NOMO-1 treated with DMSO at 0.1 percent for 48 hours (cell line): Measurements from ENCODE around the gene AJAP1.

Source experiments
- DNase-seq: peaks from one replicate; lab custom pipeline; 2025; ENCODE audit not compliant: unreplicated experiment; lab: John Stamatoyannopoulos, UW

The AJAP1 gene

GRCh38 chr1:4699376-4700301 lies 45.2 kb downstream of the AJAP1 start:
- DNase-seq: no peak

DNA sequence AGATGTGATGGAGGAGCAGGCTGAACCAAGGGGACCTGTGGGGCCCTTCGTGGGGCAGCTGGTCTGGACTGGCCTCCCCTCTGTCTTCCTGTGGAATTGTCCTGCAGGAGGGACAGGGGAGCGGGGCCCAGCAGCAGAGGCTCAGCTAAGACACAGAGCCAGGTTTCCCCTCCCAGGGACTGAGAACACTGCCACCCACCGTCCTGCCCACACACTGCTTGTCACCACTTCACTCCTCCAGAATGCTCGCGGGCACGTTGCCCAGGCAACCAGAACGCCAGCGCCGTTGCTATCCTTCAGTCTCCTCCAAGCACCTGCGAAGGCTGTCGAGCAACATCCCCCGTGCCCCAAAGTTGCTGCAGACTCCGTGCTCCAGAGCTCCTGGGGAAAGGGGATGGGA lies 46.4 kb downstream of the AJAP1 start:
- no peak for DNase-seq

GRCh38 chr1:4701276-4701675 lies 46.9 kb downstream of the AJAP1 start:
- no peak for DNase-seq

DNA sequence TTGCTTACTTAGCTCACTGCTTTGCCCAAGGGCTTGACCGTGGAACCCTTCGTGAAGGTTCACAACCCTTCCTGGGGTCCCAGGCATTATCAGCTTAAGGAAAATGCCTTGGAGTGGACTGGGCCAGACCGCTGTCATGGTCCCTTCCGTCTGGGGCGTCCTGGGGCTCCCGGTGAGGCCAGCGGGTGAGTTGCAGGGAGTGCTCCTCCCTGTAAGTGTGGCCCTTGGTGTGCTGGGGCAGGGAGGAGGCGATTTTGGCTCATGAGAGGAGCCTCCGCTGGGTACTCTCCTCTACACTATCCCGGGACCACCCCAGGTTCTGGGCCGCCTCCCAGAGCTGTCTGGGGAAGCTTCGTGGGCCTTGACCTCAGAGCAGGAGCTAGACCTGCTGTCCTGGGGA lies 48.1 kb downstream of the AJAP1 start:
- no peak for DNase-seq

DNA sequence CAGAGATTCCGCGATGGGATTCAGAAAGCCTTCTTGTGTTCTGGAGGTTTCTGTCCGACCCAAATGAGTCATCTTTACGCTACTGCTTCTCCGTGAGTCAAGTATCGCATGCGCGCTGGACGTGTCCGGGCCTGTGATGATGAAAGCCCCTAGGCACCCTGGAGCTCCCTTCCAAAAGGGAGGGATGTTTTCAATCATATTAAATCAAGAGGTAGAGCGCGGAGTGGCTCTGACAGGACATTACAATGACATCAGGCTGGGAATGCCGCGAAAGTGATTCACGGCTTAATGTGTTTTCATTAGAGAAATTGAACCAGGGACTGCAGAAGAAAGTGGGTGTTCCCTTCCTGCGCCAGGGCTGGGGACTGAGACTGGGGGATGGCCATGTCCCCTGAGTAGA lies 48.5 kb downstream of the AJAP1 start:
- no peak for DNase-seq

- no peak for DNase-seq
Measured at GRCh38 chr1:4703646-4704045, 49.2 kb downstream of the AJAP1 start.

DNA sequence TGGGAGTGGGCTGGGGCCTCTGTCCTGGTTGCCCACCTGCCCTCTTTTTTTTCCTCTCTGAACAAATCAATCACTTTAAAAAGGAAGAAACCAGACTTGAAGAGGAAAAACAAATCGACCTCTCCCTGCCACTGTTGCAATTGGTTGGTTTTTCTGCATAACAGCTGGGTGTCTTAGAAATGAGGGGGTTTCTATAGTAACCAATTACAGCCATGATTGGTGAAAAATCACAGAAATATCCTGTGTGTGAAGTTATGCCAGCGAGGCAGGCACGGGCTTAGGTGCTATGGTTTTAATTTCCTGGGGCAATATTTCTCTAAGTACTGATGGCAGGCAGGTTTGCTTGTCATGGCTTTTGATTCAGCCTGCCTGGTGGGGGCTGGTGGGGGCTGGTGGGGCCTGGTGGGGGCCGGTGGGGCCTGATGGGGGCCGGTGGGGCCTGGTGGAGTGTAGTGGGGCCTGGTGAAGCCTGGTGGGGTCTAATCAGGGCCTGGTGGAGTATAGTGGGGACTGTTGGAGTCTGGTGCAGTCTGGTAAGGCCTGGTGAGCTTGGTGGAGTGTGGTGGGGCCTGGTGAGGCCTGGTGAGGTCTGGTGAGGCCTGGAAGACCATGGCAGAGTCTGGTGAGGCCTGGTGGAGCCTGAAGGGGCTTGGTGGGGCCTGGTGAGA lies 54.6 kb downstream of the AJAP1 start:
- DNase-seq: no peak

GRCh38 chr1:4709641-4710040 lies 55.2 kb downstream of the AJAP1 start:
- no peak for DNase-seq

- DNase-seq: no peak
Measured at GRCh38 chr1:4710592-4711415, 56.4 kb downstream of the AJAP1 start.

- no peak for DNase-seq
Measured at GRCh38 chr1:4711416-4712275, 57.2 kb downstream of the AJAP1 start.

DNA sequence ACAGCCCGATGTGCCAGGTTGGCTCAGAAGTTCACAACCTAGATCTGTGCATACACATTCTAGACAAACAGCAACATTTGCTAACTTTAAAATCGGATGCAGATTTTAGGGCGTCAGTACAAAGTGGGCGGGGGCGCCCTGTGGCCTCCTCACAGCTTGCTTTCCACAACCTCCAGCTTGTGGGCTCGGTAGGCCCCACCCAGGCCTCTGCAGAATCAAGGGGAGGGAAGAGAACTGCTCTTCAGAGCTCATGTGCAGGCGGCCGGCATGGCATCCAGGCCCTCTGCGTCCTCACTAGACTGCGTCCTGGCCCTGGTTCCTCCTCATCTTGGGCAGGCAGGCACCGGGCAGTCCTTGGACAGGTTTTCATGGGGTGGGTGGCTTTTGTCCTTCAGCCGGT lies 59.3 kb downstream of the AJAP1 start:
- DNase-seq: no peak

GRCh38 chr1:4716406-4716805 lies 62.0 kb downstream of the AJAP1 start:
- no peak for DNase-seq

GRCh38 chr1:4718071-4718470 lies 63.7 kb downstream of the AJAP1 start:
- no peak for DNase-seq

DNA sequence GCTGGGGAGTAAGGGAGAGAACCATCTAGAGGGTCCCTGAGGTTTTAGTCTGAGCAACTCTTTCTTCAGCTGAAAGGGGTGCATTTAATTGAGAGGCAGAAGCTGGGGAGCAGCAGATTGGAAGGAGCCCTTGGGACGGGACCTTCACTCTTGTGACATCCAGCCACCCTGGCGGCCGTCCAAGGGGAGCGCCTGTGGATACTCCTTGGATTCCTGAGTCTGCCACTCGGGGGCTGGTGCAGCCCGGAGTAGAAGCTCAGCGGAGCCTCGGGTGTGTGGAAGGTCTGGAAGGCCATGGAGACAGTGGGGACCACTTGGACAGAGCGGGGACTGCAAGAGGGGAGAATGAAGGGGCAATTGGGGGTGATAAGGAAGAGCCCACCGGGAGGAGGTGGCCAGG lies 68.7 kb downstream of the AJAP1 start:
- no peak for DNase-seq

DNA sequence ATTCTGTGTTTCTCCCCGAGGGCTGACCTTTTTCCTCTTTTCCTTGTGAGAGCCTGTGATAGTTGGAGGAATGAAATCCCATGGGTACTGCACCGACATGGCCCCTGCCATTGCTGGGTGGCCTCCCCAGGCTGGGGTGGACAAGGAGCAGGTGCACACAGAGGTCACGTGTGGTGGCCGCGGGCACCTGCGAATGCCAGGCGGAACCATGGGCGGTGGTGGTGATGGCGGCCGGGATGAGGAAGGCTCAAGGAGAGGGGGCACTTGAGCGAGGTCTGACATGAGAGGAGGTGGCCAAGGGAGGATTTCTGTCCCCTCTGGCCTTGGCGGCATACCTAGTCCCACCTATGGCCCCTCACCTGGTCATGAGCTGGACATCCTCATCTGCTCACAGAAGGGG lies 69.6 kb downstream of the AJAP1 start:
- DNase-seq: no peak

DNA sequence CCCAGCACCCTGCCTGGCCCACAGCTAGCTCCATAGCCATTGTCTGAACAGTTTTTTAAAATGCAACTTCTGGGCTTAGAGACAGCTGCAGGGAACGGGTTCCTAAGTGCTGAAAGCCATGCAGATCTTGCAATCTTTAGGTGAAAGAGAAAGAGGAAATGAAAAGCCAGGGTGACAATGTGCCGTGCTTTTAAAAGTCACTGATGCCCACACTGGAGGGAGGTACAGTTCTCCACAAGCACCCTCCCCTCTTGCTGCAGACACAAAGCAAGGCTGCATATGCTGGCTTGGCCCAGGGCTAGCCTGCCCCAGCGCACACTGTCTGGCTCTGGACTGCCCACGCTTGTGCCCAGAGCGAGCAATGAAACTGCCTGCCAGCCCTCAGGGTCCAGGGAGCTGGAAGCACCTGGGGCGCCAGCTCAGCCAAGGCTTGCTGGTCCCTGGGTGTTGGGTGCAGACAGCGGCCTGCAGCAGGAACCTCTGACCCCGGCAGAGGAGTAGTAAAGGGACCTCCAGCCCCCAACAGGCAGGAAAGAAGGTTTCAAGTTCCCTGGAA lies 70.4 kb downstream of the AJAP1 start:
- DNase-seq: no peak

- no peak for DNase-seq
Measured at GRCh38 chr1:4725416-4725815, 71.0 kb downstream of the AJAP1 start.

DNA sequence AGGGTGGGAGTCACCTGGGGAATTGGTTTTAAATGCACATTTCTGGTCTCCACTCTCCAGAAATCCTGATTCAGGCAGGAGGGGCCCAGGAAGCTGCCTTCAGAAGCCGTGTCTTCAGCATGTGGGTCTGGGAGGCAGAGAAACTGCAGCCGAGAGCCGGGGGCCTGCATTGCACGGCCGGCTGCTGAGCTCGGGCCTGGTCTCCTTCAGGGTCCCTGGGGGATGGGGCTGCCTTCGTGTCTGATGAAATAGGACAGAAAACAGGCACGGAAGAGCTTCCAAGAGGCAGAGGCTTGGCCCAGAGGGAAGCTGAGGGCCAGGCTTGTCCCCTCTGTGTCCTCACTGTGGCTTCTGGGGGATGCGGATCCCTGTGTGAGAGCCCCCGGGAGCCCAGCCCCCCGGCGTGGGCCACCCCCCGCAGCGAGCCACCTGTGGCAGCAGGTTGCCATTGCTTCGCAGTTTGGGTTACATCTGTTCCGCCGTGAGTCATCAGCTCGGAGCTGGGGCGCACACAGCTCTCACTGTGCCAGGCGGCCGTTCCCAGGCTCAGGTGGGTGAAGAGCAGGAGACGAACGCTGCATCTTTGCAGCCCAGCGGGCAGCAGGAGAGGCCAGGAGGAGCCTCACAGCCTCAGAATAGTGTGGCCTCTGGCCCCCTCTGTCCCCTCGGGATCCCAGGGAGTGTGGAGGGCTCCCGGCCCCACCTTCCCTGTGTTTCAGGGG lies 72.4 kb downstream of the AJAP1 start:
- no peak for DNase-seq

- no peak for DNase-seq
Measured at GRCh38 chr1:4728319-4729089, 74.1 kb downstream of the AJAP1 start.
